GM12878 (cell line): Measurements from ENCODE around the gene SERPINE1. TPM values are rescaled to one million over a fixed set of nuclear protein-coding genes. Genes with fewer than 3 reads are reported as not detected.

Experiments
- CHD2 ChIP-seq: IDR thresholded peaks from 2 replicates; pipeline ENCODE4 v1.6.1; 2011; ENCODE audit warnings: low read depth, low read length, improper control_type of control experiment, borderline replicate concordance
- CREB1 ChIP-seq: IDR thresholded peaks from 2 replicates; pipeline ENCODE4 v1.6.1; 2012; ENCODE audit warnings: low read depth, mild to moderate bottlenecking, inconsistent platforms
- ESRRA ChIP-seq: IDR thresholded peaks from 2 replicates; pipeline ENCODE4 v1.6.1; 2012; ENCODE audit warnings: mild to moderate bottlenecking, low read length, improper control_type of control experiment
- ETV6 ChIP-seq, 2 experiments: fragments of 450-650 bp in 1 of 2; IDR thresholded peaks in 1 of 2; conservative IDR thresholded peaks in 1 of 2; 2 replicates each; pipeline ENCODE4 v1.6.1; 2014; ENCODE audit warnings: antibody characterized with exemption in 1 of 2, borderline replicate concordance in 1 of 2, low read depth in 1 of 2, mild to moderate bottlenecking in 1 of 2, moderate library complexity in 1 of 2
- FOS ChIP-seq: IDR thresholded peaks from 3 replicates; pipeline ENCODE4 v1.6.1; 2011; ENCODE audit warnings: borderline replicate concordance; ENCODE audit not compliant: insufficient read length; ENCODE audit errors: extremely low read depth
- HCFC1 ChIP-seq: fragments of 150-350 bp; IDR thresholded peaks from 2 replicates; pipeline ENCODE4 v1.6.1; 2014; ENCODE audit warnings: low read length
- HDGF ChIP-seq: fragments of 450-650 bp; IDR thresholded peaks from 2 replicates; pipeline ENCODE4 v1.6.1; 2016; ENCODE audit warnings: antibody characterized with exemption
- KLF5 ChIP-seq: fragments of 450-650 bp; IDR thresholded peaks from 2 replicates; pipeline ENCODE4 v1.6.1; 2014; ENCODE audit warnings: mild to moderate bottlenecking; ENCODE audit not compliant: partially characterized antibody
- MYC ChIP-seq: IDR thresholded peaks from 2 replicates; pipeline ENCODE4 v1.6.1; 2011; ENCODE audit warnings: mild to moderate bottlenecking, low read length, moderate library complexity, inconsistent platforms; ENCODE audit not compliant: insufficient read depth, insufficient replicate concordance, insufficient read length, severe bottlenecking
- PAX5 ChIP-seq: IDR thresholded peaks from 2 replicates; pipeline ENCODE4 v1.6.1; 2011; ENCODE audit warnings: low read depth, low read length, borderline replicate concordance
- RAD21 ChIP-seq: IDR thresholded peaks from 2 replicates; pipeline ENCODE4 v1.6.1; 2011; ENCODE audit warnings: mild to moderate bottlenecking, low read depth, low read length, moderate library complexity; ENCODE audit not compliant: insufficient read depth
- RCOR1 ChIP-seq: conservative IDR thresholded peaks from 2 replicates; pipeline ENCODE4 v1.6.1; 2012; ENCODE audit warnings: low read depth, low read length, improper control_type of control experiment
- SP1 ChIP-seq: IDR thresholded peaks from one replicate; pipeline ENCODE4 v1.6.1; 2011; ENCODE audit warnings: low read depth, low read length
- TAF1 ChIP-seq: IDR thresholded peaks from 2 replicates; pipeline ENCODE4 v1.6.1; 2011; ENCODE audit warnings: mild to moderate bottlenecking, low read depth, low read length, borderline replicate concordance
- YY1 ChIP-seq: IDR thresholded peaks from 2 replicates; pipeline ENCODE4 v1.6.1; 2011; ENCODE audit warnings: low read depth, mild to moderate bottlenecking, low read length
- polyA plus RNA-seq, 11 experiments: library from polyadenylated mRNA; depleted of rRNA in 4 of 11; unstranded in 6 of 11; stranded (reverse) in 5 of 11; fragments of >200 nt; fragmentation: Nextera tagmentation in 4 of 11; fragmentation: Illumina TruSeq in 1 of 11; extraction: Ambion mirVana in 4 of 11; extraction: Trizol in 1 of 11; gene quantifications; 1 replicate in 1 of 11; 2 replicates in 10 of 11; pipeline versions ENCODE4 v1.2.1 to v1.2.3, GENCODE V29; 2011 to 2016; ENCODE audit warnings: inconsistent platforms in 2 of 11, missing spikeins in 2 of 11, low read depth in 1 of 11
- total RNA-seq, 4 experiments: library from RNA; depleted of rRNA in 3 of 4; stranded (reverse); fragments of >200 nt in 3 of 4; fragmentation: Illumina TruSeq in 1 of 4; extraction: Trizol in 1 of 4; gene quantifications; 2 replicates each; pipeline versions ENCODE4 v1.2.1 to v1.2.3, GENCODE V29; 2013 to 2021
- TF ChIP-seq, protein P1 (sequence below): IDR thresholded peaks from 2 replicates; pipeline ENCODE4 v1.6.1; 2012; ENCODE audit warnings: mild to moderate bottlenecking, low read depth, low read length
- TF ChIP-seq, protein P2 (sequence below): fragments of 450-650 bp; IDR thresholded peaks from 2 replicates; pipeline ENCODE4 v1.6.1; 2017; ENCODE audit warnings: mild to moderate bottlenecking
- TF ChIP-seq, protein P3 (sequence below): IDR thresholded peaks from 2 replicates; pipeline ENCODE4 v1.6.1; 2012; ENCODE audit warnings: improper control_type of control experiment, low read depth, low read length; ENCODE audit not compliant: insufficient replicate concordance

The SERPINE1 gene
- total and polyA plus RNA-seq, 10 of the 15 experiments (the other 5 are each of a cell fraction or from before 2014, with no cell fraction given) = 0.20 to 2.4 (median 0.44) TPM

DNA sequence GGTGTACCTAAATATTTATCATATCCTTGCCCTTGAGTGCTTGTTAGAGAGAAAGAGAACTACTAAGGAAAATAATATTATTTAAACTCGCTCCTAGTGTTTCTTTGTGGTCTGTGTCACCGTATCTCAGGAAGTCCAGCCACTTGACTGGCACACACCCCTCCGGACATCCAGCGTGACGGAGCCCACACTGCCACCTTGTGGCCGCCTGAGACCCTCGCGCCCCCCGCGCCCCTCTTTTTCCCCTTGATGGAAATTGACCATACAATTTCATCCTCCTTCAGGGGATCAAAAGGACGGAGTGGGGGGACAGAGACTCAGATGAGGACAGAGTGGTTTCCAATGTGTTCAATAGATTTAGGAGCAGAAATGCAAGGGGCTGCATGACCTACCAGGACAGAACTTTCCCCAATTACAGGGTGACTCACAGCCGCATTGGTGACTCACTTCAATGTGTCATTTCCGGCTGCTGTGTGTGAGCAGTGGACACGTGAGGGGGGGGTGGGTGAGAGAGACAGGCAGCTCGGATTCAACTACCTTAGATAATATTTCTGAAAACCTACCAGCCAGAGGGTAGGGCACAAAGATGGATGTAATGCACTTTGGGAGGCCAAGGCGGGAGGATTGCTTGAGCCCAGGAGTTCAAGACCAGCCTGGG lies 11.4 kb downstream of the SERPINE1 start (continued):
- TF ChIP-seq YY1 (0 out of 2 replicates have a peak, but pooled peaks have one; percentile 5), FOS (no peak), SP1 (peak; percentile 53), HDGF (0 out of 2 replicates have a peak, but pooled peaks have one; percentile 27), ETV6 (conservative IDR thresholded peaks at IDR 0.05 in 1 of 2, IDR thresholded peaks at IDR 0.05 in 1 of 2; ENCODE audit: borderline replicate concordance in 1 of 2, low read depth in 1 of 2) (peak in 1 of 2 experiments; percentile 66; a peak in 2 of 4 replicates), TAF1 (no peak), KLF5 (no peak), MYC (no peak), HCFC1 (no peak), RCOR1 (no peak), CREB1 (peak; percentile 88), RAD21 (peak; percentile 44), ESRRA (no peak), CHD2 (peak; percentile 66; the same call in 1 of the 2 replicates), PAX5 (no peak)
- TF ChIP-seq, protein P1, sequence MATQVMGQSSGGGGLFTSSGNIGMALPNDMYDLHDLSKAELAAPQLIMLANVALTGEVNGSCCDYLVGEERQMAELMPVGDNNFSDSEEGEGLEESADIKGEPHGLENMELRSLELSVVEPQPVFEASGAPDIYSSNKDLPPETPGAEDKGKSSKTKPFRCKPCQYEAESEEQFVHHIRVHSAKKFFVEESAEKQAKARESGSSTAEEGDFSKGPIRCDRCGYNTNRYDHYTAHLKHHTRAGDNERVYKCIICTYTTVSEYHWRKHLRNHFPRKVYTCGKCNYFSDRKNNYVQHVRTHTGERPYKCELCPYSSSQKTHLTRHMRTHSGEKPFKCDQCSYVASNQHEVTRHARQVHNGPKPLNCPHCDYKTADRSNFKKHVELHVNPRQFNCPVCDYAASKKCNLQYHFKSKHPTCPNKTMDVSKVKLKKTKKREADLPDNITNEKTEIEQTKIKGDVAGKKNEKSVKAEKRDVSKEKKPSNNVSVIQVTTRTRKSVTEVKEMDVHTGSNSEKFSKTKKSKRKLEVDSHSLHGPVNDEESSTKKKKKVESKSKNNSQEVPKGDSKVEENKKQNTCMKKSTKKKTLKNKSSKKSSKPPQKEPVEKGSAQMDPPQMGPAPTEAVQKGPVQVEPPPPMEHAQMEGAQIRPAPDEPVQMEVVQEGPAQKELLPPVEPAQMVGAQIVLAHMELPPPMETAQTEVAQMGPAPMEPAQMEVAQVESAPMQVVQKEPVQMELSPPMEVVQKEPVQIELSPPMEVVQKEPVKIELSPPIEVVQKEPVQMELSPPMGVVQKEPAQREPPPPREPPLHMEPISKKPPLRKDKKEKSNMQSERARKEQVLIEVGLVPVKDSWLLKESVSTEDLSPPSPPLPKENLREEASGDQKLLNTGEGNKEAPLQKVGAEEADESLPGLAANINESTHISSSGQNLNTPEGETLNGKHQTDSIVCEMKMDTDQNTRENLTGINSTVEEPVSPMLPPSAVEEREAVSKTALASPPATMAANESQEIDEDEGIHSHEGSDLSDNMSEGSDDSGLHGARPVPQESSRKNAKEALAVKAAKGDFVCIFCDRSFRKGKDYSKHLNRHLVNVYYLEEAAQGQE = no peak
- TF ChIP-seq, protein P2, sequence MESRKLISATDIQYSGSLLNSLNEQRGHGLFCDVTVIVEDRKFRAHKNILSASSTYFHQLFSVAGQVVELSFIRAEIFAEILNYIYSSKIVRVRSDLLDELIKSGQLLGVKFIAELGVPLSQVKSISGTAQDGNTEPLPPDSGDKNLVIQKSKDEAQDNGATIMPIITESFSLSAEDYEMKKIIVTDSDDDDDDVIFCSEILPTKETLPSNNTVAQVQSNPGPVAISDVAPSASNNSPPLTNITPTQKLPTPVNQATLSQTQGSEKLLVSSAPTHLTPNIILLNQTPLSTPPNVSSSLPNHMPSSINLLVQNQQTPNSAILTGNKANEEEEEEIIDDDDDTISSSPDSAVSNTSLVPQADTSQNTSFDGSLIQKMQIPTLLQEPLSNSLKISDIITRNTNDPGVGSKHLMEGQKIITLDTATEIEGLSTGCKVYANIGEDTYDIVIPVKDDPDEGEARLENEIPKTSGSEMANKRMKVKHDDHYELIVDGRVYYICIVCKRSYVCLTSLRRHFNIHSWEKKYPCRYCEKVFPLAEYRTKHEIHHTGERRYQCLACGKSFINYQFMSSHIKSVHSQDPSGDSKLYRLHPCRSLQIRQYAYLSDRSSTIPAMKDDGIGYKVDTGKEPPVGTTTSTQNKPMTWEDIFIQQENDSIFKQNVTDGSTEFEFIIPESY = no peak
- TF ChIP-seq, protein P3, sequence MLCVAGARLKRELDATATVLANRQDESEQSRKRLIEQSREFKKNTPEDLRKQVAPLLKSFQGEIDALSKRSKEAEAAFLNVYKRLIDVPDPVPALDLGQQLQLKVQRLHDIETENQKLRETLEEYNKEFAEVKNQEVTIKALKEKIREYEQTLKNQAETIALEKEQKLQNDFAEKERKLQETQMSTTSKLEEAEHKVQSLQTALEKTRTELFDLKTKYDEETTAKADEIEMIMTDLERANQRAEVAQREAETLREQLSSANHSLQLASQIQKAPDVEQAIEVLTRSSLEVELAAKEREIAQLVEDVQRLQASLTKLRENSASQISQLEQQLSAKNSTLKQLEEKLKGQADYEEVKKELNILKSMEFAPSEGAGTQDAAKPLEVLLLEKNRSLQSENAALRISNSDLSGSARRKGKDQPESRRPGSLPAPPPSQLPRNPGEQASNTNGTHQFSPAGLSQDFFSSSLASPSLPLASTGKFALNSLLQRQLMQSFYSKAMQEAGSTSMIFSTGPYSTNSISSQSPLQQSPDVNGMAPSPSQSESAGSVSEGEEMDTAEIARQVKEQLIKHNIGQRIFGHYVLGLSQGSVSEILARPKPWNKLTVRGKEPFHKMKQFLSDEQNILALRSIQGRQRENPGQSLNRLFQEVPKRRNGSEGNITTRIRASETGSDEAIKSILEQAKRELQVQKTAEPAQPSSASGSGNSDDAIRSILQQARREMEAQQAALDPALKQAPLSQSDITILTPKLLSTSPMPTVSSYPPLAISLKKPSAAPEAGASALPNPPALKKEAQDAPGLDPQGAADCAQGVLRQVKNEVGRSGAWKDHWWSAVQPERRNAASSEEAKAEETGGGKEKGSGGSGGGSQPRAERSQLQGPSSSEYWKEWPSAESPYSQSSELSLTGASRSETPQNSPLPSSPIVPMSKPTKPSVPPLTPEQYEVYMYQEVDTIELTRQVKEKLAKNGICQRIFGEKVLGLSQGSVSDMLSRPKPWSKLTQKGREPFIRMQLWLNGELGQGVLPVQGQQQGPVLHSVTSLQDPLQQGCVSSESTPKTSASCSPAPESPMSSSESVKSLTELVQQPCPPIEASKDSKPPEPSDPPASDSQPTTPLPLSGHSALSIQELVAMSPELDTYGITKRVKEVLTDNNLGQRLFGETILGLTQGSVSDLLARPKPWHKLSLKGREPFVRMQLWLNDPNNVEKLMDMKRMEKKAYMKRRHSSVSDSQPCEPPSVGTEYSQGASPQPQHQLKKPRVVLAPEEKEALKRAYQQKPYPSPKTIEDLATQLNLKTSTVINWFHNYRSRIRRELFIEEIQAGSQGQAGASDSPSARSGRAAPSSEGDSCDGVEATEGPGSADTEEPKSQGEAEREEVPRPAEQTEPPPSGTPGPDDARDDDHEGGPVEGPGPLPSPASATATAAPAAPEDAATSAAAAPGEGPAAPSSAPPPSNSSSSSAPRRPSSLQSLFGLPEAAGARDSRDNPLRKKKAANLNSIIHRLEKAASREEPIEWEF = no peak
